ENCODE measurements around the gene MATCAP1.

MATCAP1 gene

GRCh38 chr16:67155295-67156142, 28.2 kb downstream of the MATCAP1 start:
- DNase-seq = peak; percentile 68

DNA sequence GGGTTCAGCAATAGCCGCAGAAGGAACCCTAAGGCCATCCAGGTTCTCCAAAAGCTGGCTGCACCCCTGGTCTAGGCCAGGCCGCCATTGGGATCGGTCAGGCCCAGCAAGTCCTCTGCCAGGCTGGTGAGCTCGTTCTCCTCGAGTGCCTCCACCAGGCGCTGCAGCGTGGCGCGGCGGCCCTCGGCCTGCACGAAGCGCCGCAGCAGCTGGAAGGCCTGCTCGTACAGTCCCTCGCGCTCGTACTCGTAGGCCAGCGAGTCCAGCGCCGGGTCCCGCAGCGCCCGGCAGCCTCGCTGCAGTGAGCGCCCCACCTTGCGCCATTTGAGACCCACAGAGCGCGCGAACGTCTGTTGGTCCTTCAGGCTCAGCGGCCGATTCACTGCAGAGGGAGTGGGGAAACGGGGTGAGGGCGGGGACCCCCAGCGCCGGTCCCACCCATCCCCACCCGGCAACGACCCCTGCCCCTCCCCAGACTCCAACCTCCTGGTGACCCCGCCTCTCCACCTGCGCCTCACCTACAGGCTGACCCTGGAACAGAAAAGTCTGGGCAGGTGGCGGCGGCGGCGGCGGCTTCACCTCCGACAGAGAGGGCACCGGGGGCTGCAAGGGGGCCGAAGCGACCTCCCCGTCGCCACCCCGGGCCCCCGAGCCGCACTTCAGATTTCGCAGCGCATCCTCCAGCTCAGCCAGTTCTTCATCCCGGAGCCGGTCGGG, 29.0 kb downstream of the MATCAP1 start:
- no peak for DNase-seq

DNA sequence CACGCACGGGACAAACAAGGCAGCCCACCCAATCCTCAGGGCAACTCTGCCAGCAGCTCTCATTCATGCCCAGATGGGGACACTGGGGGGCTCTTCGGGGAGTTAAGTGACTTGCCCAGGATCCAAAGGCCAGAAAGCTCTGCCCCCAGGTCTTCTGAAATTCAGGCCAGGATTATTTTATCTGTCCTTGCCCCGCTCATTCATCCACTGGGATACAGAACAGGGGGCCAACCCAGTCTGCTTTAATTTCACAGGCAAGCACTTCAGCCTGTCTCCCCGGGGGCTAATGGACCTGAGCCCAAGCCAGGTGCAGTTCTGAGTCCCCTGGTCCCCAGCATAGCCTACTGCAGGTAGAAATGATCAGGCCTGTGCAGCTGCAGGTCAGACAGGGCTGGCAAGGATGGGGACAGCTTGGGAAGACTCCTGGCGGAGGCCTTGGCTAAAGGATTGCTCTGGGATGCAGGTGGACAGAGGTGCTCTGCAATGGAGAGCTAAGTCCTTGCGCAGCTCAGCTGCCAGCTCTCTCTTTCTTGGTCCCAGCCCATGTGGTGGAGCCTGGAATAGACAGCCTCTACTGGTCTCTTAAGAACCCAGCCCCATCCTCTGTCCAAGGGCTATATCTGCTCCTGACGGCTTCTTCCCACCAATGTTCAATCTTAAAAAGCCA, 32.2 kb downstream of the MATCAP1 start:
- DNase-seq = no peak

DNA sequence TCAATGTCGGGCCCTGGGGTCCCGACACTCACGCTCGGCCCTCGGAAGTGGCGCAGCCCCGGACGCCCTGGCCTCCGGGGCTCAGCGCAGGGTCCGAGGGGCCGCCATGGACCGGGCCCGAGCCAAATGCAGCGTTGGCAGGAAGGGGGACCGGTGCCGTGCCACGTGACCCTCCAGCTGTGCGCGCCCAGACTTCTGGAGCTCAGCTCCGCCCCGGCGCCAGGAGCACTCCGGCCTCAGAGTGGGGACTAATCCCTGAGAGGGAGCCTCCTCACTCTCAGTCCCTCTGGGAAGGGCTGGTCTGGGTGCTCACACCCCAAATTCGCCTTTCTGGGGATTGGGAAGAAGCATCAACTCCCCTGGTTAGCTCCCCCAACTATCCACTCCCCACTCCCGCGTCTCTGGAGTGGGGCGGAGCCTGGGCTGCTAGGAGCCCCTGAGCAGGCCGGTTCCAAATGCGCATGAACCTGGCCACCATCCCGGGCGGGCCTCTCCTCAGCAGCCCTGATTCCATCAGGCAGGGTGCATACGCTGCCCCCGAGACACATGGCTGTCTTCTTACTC, 32.8 kb downstream of the MATCAP1 start, which contains the start of gene B3GNT9:
Gene B3GNT9 (minus strand): TSS at position 166 of the 564 bp plus-strand sequence. CDS start 513 bp downstream, outside the sequence.
- DNase-seq = no peak

GRCh38 chr16:67150047-67150832, 33.5 kb downstream of the MATCAP1 start:
- no peak for DNase-seq

- no peak for DNase-seq
Measured at GRCh38 chr16:67149276-67150046, 34.3 kb downstream of the MATCAP1 start.

- DNase-seq = no peak
Measured at GRCh38 chr16:67148656-67149275, 35.0 kb downstream of the MATCAP1 start.

- DNase-seq = no peak
Measured at GRCh38 chr16:67148221-67148620, 35.5 kb downstream of the MATCAP1 start.

DNA sequence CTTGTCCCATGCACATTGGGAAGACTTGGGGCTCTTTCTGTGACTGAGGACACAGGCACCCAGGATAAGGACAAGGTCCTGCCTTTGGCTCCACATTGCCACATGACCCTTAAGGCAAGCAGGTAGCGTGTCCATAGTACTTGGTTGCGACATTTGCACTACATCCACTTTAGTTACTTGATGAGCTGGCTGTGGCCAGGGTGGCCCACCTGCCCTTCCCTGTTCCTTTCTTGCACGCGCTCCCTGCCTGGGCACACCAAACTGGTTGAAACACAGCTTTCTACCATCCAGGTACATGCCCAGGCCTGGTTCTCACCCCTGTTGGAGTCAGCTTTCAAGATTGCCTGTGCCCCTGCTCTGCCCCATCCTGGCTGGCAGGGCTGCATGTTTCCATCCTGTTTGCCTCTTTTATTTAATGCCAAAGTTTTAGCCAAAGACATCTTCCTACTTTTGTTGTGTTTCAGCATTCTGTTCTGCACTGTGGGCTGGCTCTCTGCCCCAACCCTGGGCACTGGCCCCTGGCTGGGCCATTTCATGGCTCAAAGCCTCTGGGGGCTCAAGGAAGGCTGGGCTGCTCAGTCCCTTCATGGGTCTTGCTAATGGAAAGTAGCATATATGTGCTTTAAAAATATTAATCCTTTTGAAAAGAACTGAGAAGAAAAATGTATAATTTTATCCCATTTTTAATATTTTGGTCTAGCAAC, 36.2 kb downstream of the MATCAP1 start:
- no peak for DNase-seq

- no peak for DNase-seq
Measured at GRCh38 chr16:67146523-67147357, 37.0 kb downstream of the MATCAP1 start.

GRCh38 chr16:67145746-67146145, 38.0 kb downstream of the MATCAP1 start:
- no peak for DNase-seq

DNA sequence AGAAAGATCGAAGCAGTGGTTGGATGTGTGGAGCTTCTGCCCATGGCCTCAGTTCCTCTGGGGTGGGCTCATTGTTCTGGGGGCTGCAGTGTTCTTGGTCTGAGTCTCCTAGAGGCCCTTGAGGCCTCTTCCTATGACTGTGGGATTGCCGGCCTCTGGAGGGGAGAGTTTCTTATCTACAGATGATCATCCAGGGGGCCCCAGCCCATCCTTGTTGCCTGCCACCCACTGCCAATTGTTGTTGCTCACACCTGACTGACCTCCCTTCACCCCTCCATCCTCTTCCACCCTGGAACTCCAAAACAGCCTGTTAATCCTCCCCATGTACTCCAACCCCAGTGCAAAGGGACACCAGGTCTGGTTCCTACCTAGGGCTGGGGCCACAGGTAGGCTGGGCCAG, 38.8 kb downstream of the MATCAP1 start:
- DNase-seq = no peak

GRCh38 chr16:67142342-67142741, 41.4 kb downstream of the MATCAP1 start:
- DNase-seq = no peak

GRCh38 chr16:67141391-67141790, 42.4 kb downstream of the MATCAP1 start:
- no peak for DNase-seq

DNA sequence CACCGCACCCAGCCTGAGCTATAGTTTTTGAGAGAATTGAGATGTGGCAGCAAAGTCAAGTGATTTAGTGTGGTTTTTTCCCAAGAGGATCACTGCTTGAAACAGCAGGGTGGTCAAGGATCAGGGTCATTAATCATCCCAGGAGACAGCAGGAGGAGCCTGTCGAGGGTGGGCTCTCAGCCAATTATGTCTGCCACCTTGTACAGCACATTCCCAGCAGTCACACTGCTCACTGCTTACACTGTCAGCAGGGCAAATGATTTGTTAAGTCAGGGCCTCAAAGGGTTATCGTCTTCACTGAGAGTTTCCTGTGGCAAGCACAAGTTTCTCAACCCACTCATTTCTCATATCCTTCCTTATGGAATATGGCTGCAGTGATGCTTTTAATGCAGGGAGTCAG, 46.2 kb downstream of the MATCAP1 start:
- DNase-seq = no peak

DNA sequence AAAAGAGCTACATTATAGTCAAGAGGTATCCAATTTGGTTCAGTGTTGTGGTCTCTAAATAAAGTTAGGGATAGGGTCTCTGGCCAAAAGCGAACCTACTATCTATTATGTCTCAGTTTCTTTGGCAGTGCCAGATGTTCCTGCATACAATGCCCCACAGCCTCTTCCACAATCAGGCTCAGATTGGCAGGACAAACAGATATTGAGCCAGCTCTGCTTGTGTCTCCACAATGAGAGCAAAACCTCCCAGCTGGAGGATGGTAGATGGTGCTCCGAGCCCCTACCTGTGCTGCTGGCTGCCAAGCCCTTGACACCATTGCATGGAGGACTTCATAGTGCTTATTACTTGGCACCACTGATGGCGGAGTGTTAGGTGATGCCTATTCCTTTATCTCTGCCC, 54.3 kb downstream of the MATCAP1 start:
- DNase-seq = no peak

DNA sequence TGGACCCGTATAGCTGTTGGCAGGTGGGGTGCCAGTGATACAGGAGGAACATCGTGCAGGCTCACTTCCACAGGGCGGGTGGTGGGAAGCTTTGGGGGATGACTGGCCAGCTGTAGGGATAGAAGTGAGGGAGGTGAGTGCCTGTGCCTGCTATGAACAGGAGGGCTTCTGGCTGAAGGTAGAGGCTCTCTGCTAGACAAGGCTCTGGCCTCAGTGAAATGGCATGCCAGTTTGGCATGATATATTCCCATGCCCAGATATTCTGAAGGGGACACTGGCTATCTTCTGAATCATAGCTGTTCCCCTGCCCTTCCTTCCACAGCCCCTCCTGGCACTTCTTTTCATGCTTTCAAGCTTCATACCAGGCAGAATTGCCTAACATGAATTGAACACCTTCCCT, 54.9 kb downstream of the MATCAP1 start:
- DNase-seq = no peak

GRCh38 chr16:67128417-67128816, 55.3 kb downstream of the MATCAP1 start:
- no peak for DNase-seq

Data from activated CD4-positive, alpha-beta T cell treated with anti-CD3 and anti-CD28 coated beads for 1 hour (primary cell).